B cell (primary cell): ENCODE data around the gene RPS4Y1. TPM values are rescaled to one million over a fixed set of nuclear protein-coding genes. Genes with fewer than 3 reads are reported as not detected.
"Not testable (repeated sequence)": the region's sequence is repeated elsewhere in the genome, so short reads cannot be mapped to it uniquely, and the experiment has no call there.

Source experiments
- ATAC-seq: fragments of 200-7000 bp; cut with Tn5 transposase; one replicate; pipeline ENCODE4 v1.10.0; 2021; ENCODE audit warnings: low read depth, mild to moderate bottlenecking, moderate number of reproducible peaks, moderate library complexity
- CTCF ChIA-PET: fragments of 350-600 bp; sonication (Branson Sonifier 250); formaldehyde crosslinking; loops from one replicate; lab custom pipeline; 2021; ENCODE audit warnings: antibody characterized with exemption, inconsistent platforms; lab: Charles Lee
- POLR2A ChIA-PET: fragments of 350-600 bp; sonication (Branson Sonifier 250); formaldehyde crosslinking; loops from one replicate; lab custom pipeline; 2021; ENCODE audit warnings: antibody characterized with exemption; lab: Charles Lee
- DNase-seq: peaks from one replicate; pipeline ENCODE4 v3.0.0; 2013
- H2AFZ ChIP-seq: 2 replicates; pipeline ENCODE4 v1.6.1; 2012; ENCODE audit warnings: mild to moderate bottlenecking, low read depth, low read length; ENCODE audit not compliant: insufficient read depth, poor library complexity, severe bottlenecking
- H3K27ac ChIP-seq, 2 donors: 1 replicate in 1 of 2; 2 replicates in 1 of 2; pipeline ENCODE4 v1.5.1; 2012 to 2013; ENCODE audit warnings: low read length in 2 of 2, mild to moderate bottlenecking in 2 of 2, moderate library complexity in 1 of 2
- H3K27me3 ChIP-seq, 4 experiments: fragments of 200-600 bp in 1 of 4; sonication (generic) in 1 of 4; replicated peaks in 1 of 4; 1 replicate in 2 of 4; 2 replicates in 2 of 4; pipeline versions ENCODE4 v1.6.1 to v1.7.0; 2013 to 2016; ENCODE audit warnings: low read length in 3 of 4, mild to moderate bottlenecking in 2 of 4, mixed read lengths in 1 of 4, moderate library complexity in 1 of 4; ENCODE audit not compliant: insufficient read depth in 4 of 4, control insufficient read depth in 3 of 4; ENCODE audit errors: control extremely low read depth in 1 of 4
- H3K36me3 ChIP-seq, 2 experiments: replicated peaks in 1 of 2; 1 replicate in 1 of 2; 2 replicates in 1 of 2; pipeline versions ENCODE4 v1.6.1 to v1.7.1; 2013; ENCODE audit warnings: low read length in 1 of 2; ENCODE audit not compliant: insufficient read depth in 2 of 2, control insufficient read depth in 1 of 2; ENCODE audit errors: control extremely low read depth in 1 of 2, extremely low read depth in 1 of 2
- H3K4me1 ChIP-seq, 2 donors: fragments of 200-600 bp in 1 of 2; sonication (generic) in 1 of 2; 1 replicate in 1 of 2; 2 replicates in 1 of 2; pipeline versions ENCODE4 v1.5.1 to v1.6.1; 2013 to 2017; ENCODE audit warnings: low read length in 2 of 2; ENCODE audit not compliant: control insufficient read depth in 2 of 2, insufficient read depth in 2 of 2
- H3K4me2 ChIP-seq: replicated peaks from 2 replicates; pipeline ENCODE3; 2012; ENCODE audit warnings: mild to moderate bottlenecking, low read depth, low read length; ENCODE audit not compliant: poor library complexity, severe bottlenecking
- H3K4me3 ChIP-seq, 5 experiments: fragments of 200-600 bp in 1 of 5; sonication (generic) in 1 of 5; 1 replicate in 3 of 5; 2 replicates in 2 of 5; pipeline versions ENCODE4 v1.5.1 to v1.7.0; 2011 to 2016; ENCODE audit warnings: low read length in 4 of 5, mild to moderate bottlenecking in 4 of 5, low read depth in 2 of 5, control low read depth in 1 of 5, moderate library complexity in 1 of 5; ENCODE audit not compliant: insufficient read depth in 1 of 5; ENCODE audit errors: control extremely low read depth in 1 of 5, extremely low read depth in 1 of 5
- H3K79me2 ChIP-seq: fragments of 200-600 bp; sonication (generic); one replicate; pipeline ENCODE4 v1.6.0; 2016; ENCODE audit warnings: low read length; ENCODE audit not compliant: control insufficient read depth, insufficient read depth
- H3K9ac ChIP-seq: fragments of 200-600 bp; sonication (generic); 2 replicates; pipeline ENCODE4 v1.6.1; 2017; ENCODE audit warnings: mild to moderate bottlenecking, low read length, moderate library complexity
- H3K9me3 ChIP-seq, 3 donors: one replicate each; pipeline versions ENCODE4 v1.6.1 to v1.7.1; 2013; ENCODE audit warnings: low read length in 2 of 3; ENCODE audit not compliant: control insufficient read depth in 2 of 3, insufficient read depth in 1 of 3; ENCODE audit errors: control extremely low read depth in 1 of 3
- H4K20me1 ChIP-seq: 2 replicates; pipeline ENCODE4 v1.6.0; 2012; ENCODE audit warnings: mild to moderate bottlenecking, low read length; ENCODE audit not compliant: insufficient read depth, control insufficient read depth, poor library complexity, severe bottlenecking
- H3K27ac Mint-ChIP-seq: one replicate; pipeline ENCODE4 v1.8.0; 2021; ENCODE audit warnings: mixed read lengths
- H3K27me3 Mint-ChIP-seq: one replicate; pipeline ENCODE4 v1.8.0; 2021; ENCODE audit warnings: mixed read lengths
- H3K4me1 Mint-ChIP-seq: one replicate; pipeline ENCODE4 v1.8.0; 2021; ENCODE audit warnings: mixed read lengths
- H3K4me3 Mint-ChIP-seq: one replicate; pipeline ENCODE4 v1.8.0; 2021; ENCODE audit warnings: mixed read lengths
- H3K9me3 Mint-ChIP-seq: one replicate; pipeline ENCODE4 v1.8.0; 2022; ENCODE audit warnings: mixed read lengths; ENCODE audit not compliant: insufficient read depth
- EZH2 ChIP-seq: IDR thresholded peaks from 2 replicates; pipeline ENCODE4 v1.6.1; 2012; ENCODE audit warnings: borderline replicate concordance, low read depth, mild to moderate bottlenecking, moderate library complexity, low read length; ENCODE audit not compliant: insufficient read depth, poor library complexity, severe bottlenecking
- WGBS: methylation state at CpG from one replicate; pipeline ENCODE4 v1.1.5; 2013; ENCODE audit warnings: missing lambda C conversion rate; ENCODE audit not compliant: insufficient coverage; 5-methylcytosine and 5-hydroxymethylcytosine counted together
- intact Hi-C: fragments of 100-400 bp; cut with micrococcal nuclease; formaldehyde crosslinking; loops from one replicate; pipeline ENCODE4 v1.10.0; 2022
- polyA plus RNA-seq: library from polyadenylated mRNA; depleted of rRNA; stranded (reverse); fragments of >200 nt; gene quantifications from 2 replicates; pipeline ENCODE4 v1.2.3, GENCODE V29; 2012
- total RNA-seq, 2 donors: library from RNA; stranded (reverse); fragments of 120-200 nt in 1 of 2; gene quantifications; 1 replicate in 1 of 2; 2 replicates in 1 of 2; pipeline versions ENCODE4 v1.2.3 to v1.2.4, GENCODE V29; 2013 to 2022
- TF ChIP-seq, protein P1 (sequence below): fragments of 200-600 bp; IDR thresholded peaks from one replicate; pipeline ENCODE4 v1.8.0; 2022; ENCODE audit warnings: antibody characterized with exemption, mild to moderate bottlenecking

The RPS4Y1 gene
- total and polyA plus RNA-seq, 2 donors (not counting 1 experiment from before 2014, with no cell fraction given), result 304 TPM; not detected in 1

GRCh38 chrY:2868035-2868607, 26.7 kb downstream of the RPS4Y1 start:
- 100% methylated on average over 4 of the region's 8 CpGs for WGBS
- no peaks in the 10 kb centered on the region for H3K27me3 Mint-ChIP-seq
- H4K20me1 ChIP-seq, result no peaks in the 10 kb centered on the region
- H3K27me3 ChIP-seq, result no peaks in the 10 kb centered on the region
- H3K4me1 Mint-ChIP-seq, result no peaks in the 10 kb centered on the region
- H3K36me3 ChIP-seq, result peaks cover 0 to 22% of the 10 kb centered on the region in 2 experiments
- H3K4me3 Mint-ChIP-seq, result no peak overlapping the region
- H3K79me2 ChIP-seq, result no peaks in the 10 kb centered on the region
- H3K4me3 ChIP-seq, result no peak overlapping the region
- CTCF ChIA-PET, result no interaction called here
- no peak for TF ChIP-seq EZH2
- TF ChIP-seq, protein P1, sequence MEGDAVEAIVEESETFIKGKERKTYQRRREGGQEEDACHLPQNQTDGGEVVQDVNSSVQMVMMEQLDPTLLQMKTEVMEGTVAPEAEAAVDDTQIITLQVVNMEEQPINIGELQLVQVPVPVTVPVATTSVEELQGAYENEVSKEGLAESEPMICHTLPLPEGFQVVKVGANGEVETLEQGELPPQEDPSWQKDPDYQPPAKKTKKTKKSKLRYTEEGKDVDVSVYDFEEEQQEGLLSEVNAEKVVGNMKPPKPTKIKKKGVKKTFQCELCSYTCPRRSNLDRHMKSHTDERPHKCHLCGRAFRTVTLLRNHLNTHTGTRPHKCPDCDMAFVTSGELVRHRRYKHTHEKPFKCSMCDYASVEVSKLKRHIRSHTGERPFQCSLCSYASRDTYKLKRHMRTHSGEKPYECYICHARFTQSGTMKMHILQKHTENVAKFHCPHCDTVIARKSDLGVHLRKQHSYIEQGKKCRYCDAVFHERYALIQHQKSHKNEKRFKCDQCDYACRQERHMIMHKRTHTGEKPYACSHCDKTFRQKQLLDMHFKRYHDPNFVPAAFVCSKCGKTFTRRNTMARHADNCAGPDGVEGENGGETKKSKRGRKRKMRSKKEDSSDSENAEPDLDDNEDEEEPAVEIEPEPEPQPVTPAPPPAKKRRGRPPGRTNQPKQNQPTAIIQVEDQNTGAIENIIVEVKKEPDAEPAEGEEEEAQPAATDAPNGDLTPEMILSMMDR, result no peak
- peaks cover 0 to 12% (median 3%) of the 10 kb centered on the region in 3 donors for H3K9me3 ChIP-seq
- H3K4me1 ChIP-seq, result no peaks in the 10 kb centered on the region
- DNase-seq, result no peak
- no peak overlapping the region for H3K9ac ChIP-seq
- intact Hi-C loops, result no loop called here
- H3K27ac ChIP-seq, result no peak overlapping the region
- ATAC-seq, result no peak
- POLR2A ChIA-PET, result no interaction called here
- H3K27ac Mint-ChIP-seq, result no peak overlapping the region
- H3K4me2 ChIP-seq, result no peak overlapping the region
- no peaks in the 10 kb centered on the region for H3K9me3 Mint-ChIP-seq
- no peak overlapping the region for H2AFZ ChIP-seq

DNA sequence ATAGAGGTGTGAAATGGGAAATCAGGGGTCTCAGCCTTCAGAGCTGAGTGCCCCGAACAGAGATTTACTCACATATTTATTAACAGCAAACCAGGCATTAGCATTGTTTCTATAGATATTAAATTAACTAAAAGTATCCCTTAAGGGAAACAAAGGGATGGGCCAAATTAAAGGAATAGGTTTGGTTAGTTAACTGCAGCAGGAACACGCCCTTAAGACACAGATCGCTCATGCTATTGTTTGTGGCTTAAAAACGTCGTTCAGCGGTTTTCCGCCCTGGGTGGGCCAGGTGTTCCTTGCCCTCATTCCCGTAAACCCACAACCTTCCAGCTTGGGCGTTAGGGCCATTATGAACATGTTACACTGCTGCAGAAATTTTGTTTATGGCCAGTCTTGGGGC, 30.8 kb downstream of the RPS4Y1 start:
- CTCF ChIA-PET, H4K20me1 ChIP-seq, H3K4me2 ChIP-seq, H3K79me2 ChIP-seq, H3K27ac ChIP-seq, POLR2A ChIA-PET, ATAC-seq, H3K27me3 ChIP-seq, H3K36me3 ChIP-seq, H3K9ac ChIP-seq, DNase-seq, H3K4me3 ChIP-seq, H3K27me3 Mint-ChIP-seq, intact Hi-C loops, H3K4me3 Mint-ChIP-seq, H3K4me1 Mint-ChIP-seq, H3K9me3 Mint-ChIP-seq, H2AFZ ChIP-seq, H3K4me1 ChIP-seq, H3K27ac Mint-ChIP-seq: not testable (repeated sequence)
- no CpG with 5 or more reads among the region's 9 CpGs for WGBS
- peaks cover 0 to 13% (median 3%) of the 10 kb centered on the region in 3 donors for H3K9me3 ChIP-seq
